Measurements from ENCODE around the gene OR6S1. TPM values are rescaled to one million over a fixed set of nuclear protein-coding genes. Genes with fewer than 3 reads are reported as not detected.
A peak's percentile ranks its signal among the peaks of the same experiment; 100 is the strongest.
"Not testable (repeated sequence)": the region's sequence is repeated elsewhere in the genome, so short reads cannot be mapped to it uniquely, and the experiment has no call there.

OR6S1 gene
- total RNA-seq, 1 experiment from 2014 or later, result not detected

- DNase-seq (ENCODE audit: low spot score), result peak; percentile 80
Observed at GRCh38 chr14:20610002-20610765, 31.3 kb downstream of the OR6S1 start.

- DNase-seq (ENCODE audit: low spot score), result peak; percentile 84
Observed at GRCh38 chr14:20609215-20610001, 32.1 kb downstream of the OR6S1 start.

- no peak for DNase-seq (ENCODE audit: low spot score)
Observed at GRCh38 chr14:20608383-20609110, 32.9 kb downstream of the OR6S1 start.

GRCh38 chr14:20607617-20608016, 33.9 kb downstream of the OR6S1 start:
- no peak for DNase-seq (ENCODE audit: low spot score)

GRCh38 chr14:20606902-20607242, 34.6 kb downstream of the OR6S1 start:
- DNase-seq (ENCODE audit: low spot score), result no peak

GRCh38 chr14:20606190-20606901, 35.1 kb downstream of the OR6S1 start:
- DNase-seq (ENCODE audit: low spot score), result peak; percentile 51

GRCh38 chr14:20603813-20604690, 37.4 kb downstream of the OR6S1 start:
- no peak for DNase-seq (ENCODE audit: low spot score)

GRCh38 chr14:20602583-20602982, 38.9 kb downstream of the OR6S1 start:
- DNase-seq (ENCODE audit: low spot score), result no peak

GRCh38 chr14:20601522-20601921, 40.0 kb downstream of the OR6S1 start:
- DNase-seq (ENCODE audit: low spot score), result no peak

- no peak for DNase-seq (ENCODE audit: low spot score)
Observed at GRCh38 chr14:20597108-20597507, 44.4 kb downstream of the OR6S1 start.

GRCh38 chr14:20595726-20596125, 45.8 kb downstream of the OR6S1 start:
- not testable (repeated sequence) for DNase-seq (ENCODE audit: low spot score)

- DNase-seq (ENCODE audit: low spot score), result no peak
Observed at GRCh38 chr14:20592574-20592973, 48.9 kb downstream of the OR6S1 start.

- no peak for DNase-seq (ENCODE audit: low spot score)
Observed at GRCh38 chr14:20591235-20591634, 50.3 kb downstream of the OR6S1 start, which contains the start of gene RNASE12. Gene RNASE12, minus strand, starts transcription at chr14:20591376. Its CDS starts 653 bp downstream, at chr14:20590723.

Other genes starting within 250 kb of the OR6S1 start
- gene TEP1, start 228.2 kb downstream of the OR6S1 start, total RNA-seq (2014; rRNA removed; shearing (Covaris generic)), result 10.6 and 12.0 TPM in 2 replicates
- gene KLHL33, start 205.5 kb downstream of the OR6S1 start, total RNA-seq (2014; rRNA removed; shearing (Covaris generic)), result not detected in 2 replicates
- 69.6 and 83.2 TPM in 2 replicates for gene OSGEP, start 186.9 kb downstream of the OR6S1 start, total RNA-seq (2014; rRNA removed; shearing (Covaris generic))
- gene APEX1, start 186.5 kb downstream of the OR6S1 start, total RNA-seq (2014; rRNA removed; shearing (Covaris generic)), result 54.7 and 122 TPM in 2 replicates
- 29.5 and 32.8 TPM in 2 replicates for gene PIP4P1, start 180.3 kb downstream of the OR6S1 start, total RNA-seq (2014; rRNA removed; shearing (Covaris generic))
- 88.6 and 98.9 TPM in 2 replicates for gene PNP, start 172.3 kb downstream of the OR6S1 start, total RNA-seq (2014; rRNA removed; shearing (Covaris generic))
- gene RNASE10, start 136.2 kb downstream of the OR6S1 start, total RNA-seq (2014; rRNA removed; shearing (Covaris generic)), result not detected in 2 replicates
- not detected in 2 replicates for gene RNASE9, start 80.6 kb downstream of the OR6S1 start, total RNA-seq (2014; rRNA removed; shearing (Covaris generic))
- gene RNASE11, start 53.7 kb downstream of the OR6S1 start, total RNA-seq (2014; rRNA removed; shearing (Covaris generic)), result not detected in 2 replicates
- not detected in 2 replicates for gene RNASE12, start 50.3 kb downstream of the OR6S1 start, total RNA-seq (2014; rRNA removed; shearing (Covaris generic))
- 14.7 and 22.2 TPM in 2 replicates for gene RNASE4, start 42.9 kb upstream of the OR6S1 start, total RNA-seq (2014; rRNA removed; shearing (Covaris generic))
- gene ANG, start 47.1 kb upstream of the OR6S1 start, total RNA-seq (2014; rRNA removed; shearing (Covaris generic)), result 3.9 and 9.2 TPM in 2 replicates
- not detected in 2 replicates for gene EDDM3A, start 104.2 kb upstream of the OR6S1 start, total RNA-seq (2014; rRNA removed; shearing (Covaris generic))
- not detected in 2 replicates for gene EDDM3B, start 126.7 kb upstream of the OR6S1 start, total RNA-seq (2014; rRNA removed; shearing (Covaris generic))
- gene RNASE6, start 139.6 kb upstream of the OR6S1 start, total RNA-seq (2014; rRNA removed; shearing (Covaris generic)), result not detected in 2 replicates
- 2.1 and 9.4 TPM in 2 replicates for gene RNASE1, start 161.2 kb upstream of the OR6S1 start, total RNA-seq (2014; rRNA removed; shearing (Covaris generic))
- gene RNASE3, start 249.7 kb upstream of the OR6S1 start, total RNA-seq (2014; rRNA removed; shearing (Covaris generic)), result not detected in 2 replicates

All from H4 (cell line).